GM06990 (cell line): ENCODE results near the gene MAP4.
A peak's percentile ranks its signal among the peaks of the same experiment; 100 is the strongest.
"Not testable (repeated sequence)": the region's sequence is repeated elsewhere in the genome, so short reads cannot be mapped to it uniquely, and the experiment has no call there.

Source experiments
- DNase-seq: peaks from one replicate; pipeline ENCODE4 v3.0.0-alpha.2; 2011; ENCODE audit not compliant: insufficient read length; ENCODE audit errors: extremely low read depth
- H3K27me3 ChIP-seq: replicated peaks from 2 replicates; pipeline ENCODE4 v1.6.0; 2011; ENCODE audit warnings: low read length; ENCODE audit not compliant: control insufficient read depth, insufficient read depth
- H3K36me3 ChIP-seq: 2 replicates; pipeline ENCODE4 v1.5.1; 2011; ENCODE audit warnings: low read length; ENCODE audit not compliant: control insufficient read depth, insufficient read depth
- H3K4me3 ChIP-seq: replicated peaks from 2 replicates; pipeline ENCODE4 v1.5.1; 2011; ENCODE audit warnings: low read depth, mild to moderate bottlenecking, control low read depth, low read length
- CTCF ChIP-seq: IDR thresholded peaks from 2 replicates; pipeline ENCODE4 v1.5.1; 2011; ENCODE audit warnings: low read length, control low read depth, mild to moderate bottlenecking, inconsistent platforms; ENCODE audit not compliant: insufficient read depth, poor library complexity, severe bottlenecking

MAP4 gene

GRCh38 chr3:47836986-47837385 is 179.2 kb downstream of the MAP4 start:
- TF ChIP-seq CTCF, result no peak
- Histone ChIP-seq H3K27me3 (no peaks in the 10 kb centered on the region), H3K4me3 (no peak overlapping the region), H3K36me3 (peaks cover 31% of the 10 kb centered on the region)
- no peak for DNase-seq

GRCh38 chr3:47829482-47829881 is 186.7 kb downstream of the MAP4 start:
- DNase-seq, H3K4me3 ChIP-seq, H3K27me3 ChIP-seq: not testable (repeated sequence)
- peaks cover 21% of the 10 kb centered on the region for H3K36me3 ChIP-seq

GRCh38 chr3:47825590-47825989 is 190.6 kb downstream of the MAP4 start:
- Histone ChIP-seq H3K27me3 (no peaks in the 10 kb centered on the region), H3K36me3 (peaks cover 11% of the 10 kb centered on the region), H3K4me3 (peak overlapping the region; percentile 99)
- no peak for TF ChIP-seq CTCF
- no peak for DNase-seq

- Histone ChIP-seq H3K27me3 (no peaks in the 10 kb centered on the region), H3K36me3 (peaks cover 9% of the 10 kb centered on the region), H3K4me3 (peak overlapping the region; percentile 99)
- DNase-seq, result peak; percentile 90
- peak; percentile 38 for TF ChIP-seq CTCF
Observed at GRCh38 chr3:47824541-47825473, 191.4 kb downstream of the MAP4 start.

- no peak for TF ChIP-seq CTCF
- Histone ChIP-seq H3K36me3 (peaks cover 3% of the 10 kb centered on the region), H3K4me3 (no peak overlapping the region), H3K27me3 (no peaks in the 10 kb centered on the region)
- no peak for DNase-seq
Observed at GRCh38 chr3:47817609-47818008, 198.6 kb downstream of the MAP4 start.

- no peak for DNase-seq
- no peaks in the 10 kb centered on the region for H3K27me3 ChIP-seq
- peaks cover 4% of the 10 kb centered on the region for H3K36me3 ChIP-seq
- no peak for TF ChIP-seq CTCF
- no peak overlapping the region for H3K4me3 ChIP-seq
Observed at GRCh38 chr3:47813551-47814177, 202.6 kb downstream of the MAP4 start.
